GM12878 (cell line): ENCODE measurements around the gene FASTK. TPM values are rescaled to one million over a fixed set of nuclear protein-coding genes. Genes with fewer than 3 reads are reported as not detected.

Source experiments
- ATAC-seq: fragments of 200-7000 bp; cut with Tn5 transposase; 3 replicates; pipeline ENCODE4 v1.9.1; 2020; ENCODE audit warnings: mild to moderate bottlenecking, moderate library complexity
- BruUV-seq: library from RNA; stranded (reverse); fragments of 400-500 nt; replicated peaks from 2 replicates; lab custom pipeline; 2021; lab: Mats Ljungman, UMichigan
- CTCF ChIA-PET: fragments of 300-600 bp; sonication (Branson Sonifier 250); formaldehyde crosslinking; extraction: SDS; loops from one replicate; lab custom pipeline; 2021; ENCODE audit warnings: inconsistent platforms; lab: Yijun Ruan, JAX
- POLR2A ChIA-PET: fragments of 350-600 bp; formaldehyde crosslinking; extraction: SDS; loops from one replicate; lab custom pipeline; 2021; ENCODE audit warnings: inconsistent platforms; lab: Charles Lee
- RAD21 ChIA-PET: fragments of 300-600 bp; sonication (Branson Sonifier 250); formaldehyde crosslinking; loops from one replicate; lab custom pipeline; 2023; ENCODE audit warnings: antibody characterized with exemption; ENCODE audit not compliant: unreplicated experiment; lab: Charles Lee
- SMC1A ChIA-PET: fragments of 300-600 bp; sonication (Branson Sonifier 250); formaldehyde crosslinking; loops from one replicate; lab custom pipeline; 2023; ENCODE audit not compliant: unreplicated experiment, uncharacterized antibody; lab: Charles Lee
- DNase-seq: peaks from one replicate; pipeline ENCODE4 v3.0.0-alpha.2; 2011; ENCODE audit warnings: low read depth, low spot score
- FAIRE-seq: peaks from 3 replicates; lab custom pipeline; 2011; peaks lifted over from hg19 to GRCh38; lab: Jason Lieb, UNC
- H2AFZ ChIP-seq: 2 replicates; pipeline ENCODE4 v1.6.0; 2011; ENCODE audit warnings: low read depth, low read length, control low read depth; ENCODE audit not compliant: control insufficient read depth
- H3K27ac ChIP-seq: 2 replicates; pipeline ENCODE4 v1.5.1; 2011; ENCODE audit warnings: control low read depth; ENCODE audit not compliant: control insufficient read depth, insufficient read depth
- H3K27me3 ChIP-seq, 2 experiments: replicated peaks in 1 of 2; 2 replicates each; pipeline versions ENCODE4 v1.6.0 to v1.6.1; 2011; ENCODE audit warnings: low read length in 1 of 2; ENCODE audit not compliant: control insufficient read depth in 2 of 2, insufficient read depth in 2 of 2
- H3K36me3 ChIP-seq, 2 experiments: 2 replicates each; pipeline ENCODE4 v1.5.1; 2011; ENCODE audit warnings: low read length in 1 of 2; ENCODE audit not compliant: control insufficient read depth in 2 of 2, insufficient read depth in 2 of 2
- H3K4me1 ChIP-seq: 2 replicates; pipeline ENCODE4 v1.6.1; 2011; ENCODE audit warnings: mild to moderate bottlenecking, low read length, moderate library complexity, mixed read lengths; ENCODE audit not compliant: control insufficient read depth, insufficient read depth
- H3K4me2 ChIP-seq: 2 replicates; pipeline ENCODE4 v1.6.0; 2011; ENCODE audit warnings: control low read depth; ENCODE audit not compliant: control insufficient read depth, insufficient read depth
- H3K4me3 ChIP-seq: fragments of 200-600 bp; sonication (generic); 2 replicates; pipeline ENCODE4 v1.5.1; 2016
- H3K79me2 ChIP-seq: 2 replicates; pipeline ENCODE4 v1.6.0; 2011; ENCODE audit warnings: low read length; ENCODE audit not compliant: control insufficient read depth, insufficient read depth
- H3K9ac ChIP-seq: 2 replicates; pipeline ENCODE4 v1.8.0; 2011; ENCODE audit warnings: low read length, control low read depth, mixed read lengths; ENCODE audit not compliant: control insufficient read depth, insufficient read depth
- H3K9me3 ChIP-seq: replicated peaks from 3 replicates; pipeline ENCODE4 v1.5.1; 2011; ENCODE audit warnings: mild to moderate bottlenecking, low read length; ENCODE audit not compliant: control insufficient read depth, insufficient read depth
- H4K20me1 ChIP-seq: 2 replicates; pipeline ENCODE4 v1.6.0; 2011; ENCODE audit not compliant: control insufficient read depth, insufficient read depth
- BRCA1 ChIP-seq: IDR thresholded peaks from 2 replicates; pipeline ENCODE4 v1.6.1; 2011; ENCODE audit warnings: low read depth, low read length, improper control_type of control experiment
- CBX5 ChIP-seq: sonication (generic); IDR thresholded peaks from 2 replicates; pipeline ENCODE4 v1.6.1; 2016; ENCODE audit warnings: low read depth, moderate library complexity, mild to moderate bottlenecking, inconsistent platforms
- LARP7 ChIP-seq: fragments of 450-650 bp; IDR thresholded peaks from 2 replicates; pipeline ENCODE4 v1.6.1; 2017; ENCODE audit warnings: mild to moderate bottlenecking
- MTA3 ChIP-seq: IDR thresholded peaks from 2 replicates; pipeline ENCODE4 v1.6.1; 2012; ENCODE audit warnings: low read length, inconsistent platforms, borderline replicate concordance
- MYB ChIP-seq: fragments of 150-350 bp; IDR thresholded peaks from 2 replicates; pipeline ENCODE4 v1.6.1; 2014; ENCODE audit warnings: mild to moderate bottlenecking, low read depth, low read length, borderline replicate concordance
- POLR2A ChIP-seq: IDR thresholded peaks from 2 replicates; pipeline ENCODE4 v1.6.1; 2011; ENCODE audit warnings: low read depth, mild to moderate bottlenecking, low read length
- TCF12 ChIP-seq: IDR thresholded peaks from 2 replicates; pipeline ENCODE4 v1.6.1; 2011; ENCODE audit warnings: low read depth, mild to moderate bottlenecking, low read length
- WGBS: methylation state at CpG from one replicate; pipeline ENCODE4 v1.1.6; 2016; ENCODE audit warnings: low lambda C conversion rate; ENCODE audit not compliant: insufficient replicate concordance, insufficient coverage; ENCODE audit errors: missing lambda C conversion rate; 5-methylcytosine and 5-hydroxymethylcytosine counted together
- in situ Hi-C: fragments of 300-500 bp; cut with MboI; formaldehyde crosslinking; loops from 9 replicates; pipeline ENCODE4 v1.14.3; 2018; ENCODE audit warnings: mixed read lengths
- intact Hi-C: fragments of 100-400 bp; cut with micrococcal nuclease; formaldehyde crosslinking; loops from one replicate; pipeline ENCODE4 v1.14.2; 2022; ENCODE audit not compliant: unreplicated experiment
- polyA plus RNA-seq, 11 experiments: library from polyadenylated mRNA; depleted of rRNA in 4 of 11; unstranded in 6 of 11; stranded (reverse) in 5 of 11; fragments of >200 nt; fragmentation: Nextera tagmentation in 4 of 11; fragmentation: Illumina TruSeq in 1 of 11; extraction: Ambion mirVana in 4 of 11; extraction: Trizol in 1 of 11; gene quantifications; 1 replicate in 1 of 11; 2 replicates in 10 of 11; pipeline versions ENCODE4 v1.2.1 to v1.2.3, GENCODE V29; 2011 to 2016; ENCODE audit warnings: inconsistent platforms in 2 of 11, missing spikeins in 2 of 11, low read depth in 1 of 11
- total RNA-seq, 4 experiments: library from RNA; depleted of rRNA in 3 of 4; stranded (reverse); fragments of >200 nt in 3 of 4; fragmentation: Illumina TruSeq in 1 of 4; extraction: Trizol in 1 of 4; gene quantifications; 2 replicates each; pipeline versions ENCODE4 v1.2.1 to v1.2.3, GENCODE V29; 2013 to 2021

FASTK gene
- total and polyA plus RNA-seq, 10 of the 15 experiments (the other 5 are each of a cell fraction or from before 2014, with no cell fraction given) = 0.19 to 102 (median 54.5) TPM

DNA sequence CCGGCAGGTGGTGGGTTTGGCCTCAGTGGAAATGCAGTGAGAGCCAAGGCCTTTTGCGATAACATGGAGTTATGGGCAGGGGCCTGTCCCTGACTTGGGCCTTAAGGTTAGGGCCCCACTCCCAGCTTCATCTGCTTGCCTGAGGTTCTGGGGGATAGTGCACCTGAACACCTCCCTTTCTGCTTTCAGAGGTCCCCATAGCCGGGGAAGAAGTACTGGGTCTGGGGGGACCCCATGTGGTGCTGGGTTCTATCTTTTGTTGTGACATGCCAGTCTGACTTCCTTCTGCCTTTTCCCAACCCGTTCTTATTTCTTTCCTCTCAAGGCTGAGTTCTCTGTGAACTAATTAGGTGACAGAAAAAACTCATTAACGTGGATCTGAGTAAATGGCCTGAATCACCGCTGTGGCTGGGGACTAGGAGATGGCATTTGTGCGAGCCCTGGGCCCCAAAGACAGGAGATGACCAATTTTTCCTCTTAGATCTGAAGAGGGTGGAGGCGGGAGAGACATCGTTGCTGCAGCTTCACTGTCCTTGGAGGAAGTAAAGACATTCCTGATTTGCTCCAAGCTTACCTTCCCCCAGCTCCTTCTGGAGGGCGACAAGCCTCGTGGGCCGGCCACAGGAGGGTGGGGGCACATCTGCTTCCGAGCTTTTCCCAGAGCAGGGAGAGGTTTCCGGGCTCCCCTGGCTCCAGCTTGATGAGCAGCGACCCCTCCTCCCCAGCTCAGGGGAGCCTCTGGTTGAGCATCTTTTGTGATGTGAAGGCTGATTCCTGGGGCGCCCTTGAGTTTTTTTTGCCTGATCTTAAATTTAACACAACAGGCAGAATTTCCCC lies 7.6 kb upstream of the FASTK start:
- H3K9me3 ChIP-seq = no peaks in the 10 kb centered on the region
- no peak for DNase-seq
- no peaks in the 10 kb centered on the region; the same call in 1 of the 2 replicates for H4K20me1 ChIP-seq
- ChIA-PET SMC1A (interaction anchor here (1.2 to 1.6 kb wide), 2 partner anchors 23 to 30 kb away, joined by 3 to 9 read pairs; no protein-coding TSS in a partner anchor), POLR2A (interaction anchor here (1.3 kb wide), 2 partner anchors 30 to 60 kb away, joined by 3 to 4 read pairs; partner anchors contain the start of gene ABCB8), CTCF (interaction anchor here (0.7 to 2.5 kb wide), 10 partner anchors 15 to 156 kb away, joined by 3 to 17 read pairs (median 4); partner anchors contain the start of gene ABCB8), RAD21 (interaction anchor here (0.5 to 1.4 kb wide), 6 partner anchors 22 to 431 kb away, joined by 3 to 6 read pairs (median 4); partner anchors contain the start of genes ABCB8 and RHEB)
- ATAC-seq = no peak
- peak overlapping the region; percentile 80 for H3K27ac ChIP-seq
- peak overlapping the region; percentile 56 for H2AFZ ChIP-seq
- H3K79me2 ChIP-seq = peaks cover 67% of the 10 kb centered on the region
- in situ Hi-C loops (no loop called here), intact Hi-C loops (loop anchor here (2.0 kb wide), 2 partner anchors 23 to 29 kb away; partner anchors contain the start of gene SLC4A2)
- H3K4me2 ChIP-seq = peak overlapping the region; percentile 95
- no peaks in the 10 kb centered on the region for H3K27me3 ChIP-seq
- H3K9ac ChIP-seq = peak overlapping the region; percentile 57
- peaks cover 25% of the 10 kb centered on the region for H3K4me1 ChIP-seq
- WGBS = 56% methylated on average over 14 of the region's 16 CpGs
- TSS peak; percentile 45 for BruUV-seq
- H3K4me3 ChIP-seq = peak overlapping the region; percentile 87
- no peak for TF ChIP-seq BRCA1
- no peak for TF ChIP-seq MYB
- no peak for TF ChIP-seq CBX5
- TF ChIP-seq LARP7 = no peak
- TF ChIP-seq TCF12 = no peak
- no peak for TF ChIP-seq MTA3
- no peak for TF ChIP-seq POLR2A
- peaks cover 0 to 2% of the 10 kb centered on the region in 2 experiments; a peak in 2 of 4 replicates for H3K36me3 ChIP-seq
- FAIRE-seq = no peak
